ENCODE data around the gene TACO1. TPM values are rescaled to one million over a fixed set of nuclear protein-coding genes. Genes with fewer than 3 reads are reported as not detected.

The TACO1 gene
- total RNA-seq, 1 donor from 2014 or later = 6.2 TPM

DNA sequence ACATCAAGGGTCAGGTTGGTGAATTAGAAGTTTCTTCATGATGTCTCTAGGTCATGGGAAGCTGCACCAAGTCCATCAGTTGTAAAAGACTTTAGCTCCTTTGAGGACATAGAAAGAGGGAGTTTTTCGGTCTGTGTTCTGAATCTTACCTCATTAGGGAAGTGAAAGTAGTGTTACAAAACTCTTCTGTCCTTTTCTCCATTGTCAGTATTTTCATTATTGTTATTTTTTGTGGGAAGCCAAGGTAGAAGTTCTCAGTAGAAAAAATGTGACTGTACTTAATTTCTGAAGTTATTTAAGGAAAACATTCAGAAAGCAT lies 45.8 kb downstream of the TACO1 start:
- H3K4me3 ChIP-seq = no peak overlapping the region
- H3K9me3 ChIP-seq = no peaks in the 10 kb centered on the region
- peaks cover 13 to 44% of the 10 kb centered on the region in 2 donors for H3K36me3 ChIP-seq
- no peak overlapping the region for H3K27ac ChIP-seq
- intact Hi-C loops (cut with DNase I) = no loop called here
- no peaks in the 10 kb centered on the region for H3K4me1 ChIP-seq
- DNase-seq (ENCODE audit: low spot score in 2 of 2) = no peak
- TF ChIP-seq, protein P1, sequence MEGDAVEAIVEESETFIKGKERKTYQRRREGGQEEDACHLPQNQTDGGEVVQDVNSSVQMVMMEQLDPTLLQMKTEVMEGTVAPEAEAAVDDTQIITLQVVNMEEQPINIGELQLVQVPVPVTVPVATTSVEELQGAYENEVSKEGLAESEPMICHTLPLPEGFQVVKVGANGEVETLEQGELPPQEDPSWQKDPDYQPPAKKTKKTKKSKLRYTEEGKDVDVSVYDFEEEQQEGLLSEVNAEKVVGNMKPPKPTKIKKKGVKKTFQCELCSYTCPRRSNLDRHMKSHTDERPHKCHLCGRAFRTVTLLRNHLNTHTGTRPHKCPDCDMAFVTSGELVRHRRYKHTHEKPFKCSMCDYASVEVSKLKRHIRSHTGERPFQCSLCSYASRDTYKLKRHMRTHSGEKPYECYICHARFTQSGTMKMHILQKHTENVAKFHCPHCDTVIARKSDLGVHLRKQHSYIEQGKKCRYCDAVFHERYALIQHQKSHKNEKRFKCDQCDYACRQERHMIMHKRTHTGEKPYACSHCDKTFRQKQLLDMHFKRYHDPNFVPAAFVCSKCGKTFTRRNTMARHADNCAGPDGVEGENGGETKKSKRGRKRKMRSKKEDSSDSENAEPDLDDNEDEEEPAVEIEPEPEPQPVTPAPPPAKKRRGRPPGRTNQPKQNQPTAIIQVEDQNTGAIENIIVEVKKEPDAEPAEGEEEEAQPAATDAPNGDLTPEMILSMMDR (IDR thresholded peaks at IDR 0.05) = no peak
- no peaks in the 10 kb centered on the region for H3K27me3 ChIP-seq

- H3K27ac ChIP-seq = no peak overlapping the region
- DNase-seq (ENCODE audit: low spot score in 2 of 2) = no peak
- no peaks in the 10 kb centered on the region for H3K27me3 ChIP-seq
- TF ChIP-seq, protein P1 (IDR thresholded peaks at IDR 0.05) = no peak
- no peaks in the 10 kb centered on the region for H3K4me1 ChIP-seq
- intact Hi-C loops (cut with DNase I) = no loop called here
- peaks cover 13 to 44% of the 10 kb centered on the region in 2 donors for H3K36me3 ChIP-seq
- no peaks in the 10 kb centered on the region for H3K9me3 ChIP-seq
- no peak overlapping the region for H3K4me3 ChIP-seq
Observed at GRCh38 chr17:63647065-63647725, 46.5 kb downstream of the TACO1 start.

DNA sequence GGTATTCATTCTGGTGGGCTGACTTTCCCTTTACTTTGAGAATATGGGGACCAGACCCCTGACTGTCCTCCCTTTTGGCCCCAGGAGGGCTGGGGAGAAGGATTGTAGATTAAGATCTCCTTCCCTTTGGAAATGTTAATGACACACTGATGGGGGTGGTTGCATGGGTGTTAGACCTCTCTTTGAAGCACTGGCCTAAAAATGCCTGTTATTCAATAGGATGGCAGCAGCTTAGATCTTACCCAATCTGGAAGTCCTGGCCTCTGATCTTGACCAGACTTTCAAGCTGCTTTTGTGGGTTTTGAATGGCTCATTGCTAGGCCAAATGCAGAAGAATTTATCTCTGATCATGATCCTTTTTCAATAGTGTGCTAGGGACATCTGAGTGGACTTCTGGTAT lies 47.2 kb downstream of the TACO1 start:
- TF ChIP-seq, protein P1 (IDR thresholded peaks at IDR 0.05) = no peak
- DNase-seq (ENCODE audit: low spot score in 2 of 2) = no peak
- Histone ChIP-seq H3K4me3 (no peak overlapping the region), H3K27ac (no peak overlapping the region), H3K27me3 (no peaks in the 10 kb centered on the region), H3K9me3 (no peaks in the 10 kb centered on the region), H3K36me3 (peaks cover 19 to 42% of the 10 kb centered on the region in 2 donors), H3K4me1 (no peaks in the 10 kb centered on the region)
- intact Hi-C loops (cut with DNase I) = no loop called here

DNA sequence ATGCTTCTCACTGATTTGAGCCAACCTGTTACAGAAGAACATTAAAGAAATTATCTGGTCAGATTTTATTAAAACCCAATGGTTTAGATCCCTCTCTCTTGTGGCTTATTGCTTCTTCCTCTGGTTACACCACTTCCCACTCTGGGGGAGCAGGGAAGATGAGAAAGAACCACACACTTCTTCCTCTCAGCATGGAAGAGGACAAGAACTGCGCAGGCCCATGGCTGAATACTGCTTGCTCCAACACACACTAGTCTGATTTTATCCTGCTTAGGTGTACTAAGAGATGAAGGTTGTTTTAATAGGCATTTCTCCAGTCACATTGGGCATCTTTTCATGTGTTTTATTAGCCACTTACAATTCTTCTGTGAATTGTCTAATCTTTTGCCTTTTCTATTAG lies 49.1 kb downstream of the TACO1 start:
- no peak overlapping the region for H3K4me3 ChIP-seq
- H3K27me3 ChIP-seq = no peaks in the 10 kb centered on the region
- no peak overlapping the region for H3K27ac ChIP-seq
- TF ChIP-seq, protein P1 (IDR thresholded peaks at IDR 0.05) = no peak
- H3K9me3 ChIP-seq = no peaks in the 10 kb centered on the region
- no peaks in the 10 kb centered on the region for H3K4me1 ChIP-seq
- intact Hi-C loops (cut with DNase I) = no loop called here
- no peak for DNase-seq (ENCODE audit: low spot score in 2 of 2)
- peaks cover 29 to 50% of the 10 kb centered on the region in 2 donors for H3K36me3 ChIP-seq

- H3K36me3 ChIP-seq = peaks cover 33 to 57% of the 10 kb centered on the region in 2 donors
- H3K4me1 ChIP-seq = no peaks in the 10 kb centered on the region
Observed at GRCh38 chr17:63652106-63652505, 51.4 kb downstream of the TACO1 start.

More at GRCh38 chr17:63652106-63652505, 51.4 kb downstream of the TACO1 start:
- no peaks in the 10 kb centered on the region for H3K27me3 ChIP-seq
- no peak for DNase-seq (ENCODE audit: low spot score in 2 of 2)
- H3K4me3 ChIP-seq = no peak overlapping the region
- TF ChIP-seq, protein P1 (IDR thresholded peaks at IDR 0.05) = no peak
- H3K9me3 ChIP-seq = no peaks in the 10 kb centered on the region
- no peak overlapping the region for H3K27ac ChIP-seq
- intact Hi-C loops (cut with DNase I) = no loop called here
